ENCODE measurements around the gene NUDT8.
A peak's percentile ranks its signal among the peaks of the same experiment; 100 is the strongest.
"Not testable (repeated sequence)": the region's sequence is repeated elsewhere in the genome, so short reads cannot be mapped to it uniquely, and the experiment has no call there.

Gene NUDT8

DNA sequence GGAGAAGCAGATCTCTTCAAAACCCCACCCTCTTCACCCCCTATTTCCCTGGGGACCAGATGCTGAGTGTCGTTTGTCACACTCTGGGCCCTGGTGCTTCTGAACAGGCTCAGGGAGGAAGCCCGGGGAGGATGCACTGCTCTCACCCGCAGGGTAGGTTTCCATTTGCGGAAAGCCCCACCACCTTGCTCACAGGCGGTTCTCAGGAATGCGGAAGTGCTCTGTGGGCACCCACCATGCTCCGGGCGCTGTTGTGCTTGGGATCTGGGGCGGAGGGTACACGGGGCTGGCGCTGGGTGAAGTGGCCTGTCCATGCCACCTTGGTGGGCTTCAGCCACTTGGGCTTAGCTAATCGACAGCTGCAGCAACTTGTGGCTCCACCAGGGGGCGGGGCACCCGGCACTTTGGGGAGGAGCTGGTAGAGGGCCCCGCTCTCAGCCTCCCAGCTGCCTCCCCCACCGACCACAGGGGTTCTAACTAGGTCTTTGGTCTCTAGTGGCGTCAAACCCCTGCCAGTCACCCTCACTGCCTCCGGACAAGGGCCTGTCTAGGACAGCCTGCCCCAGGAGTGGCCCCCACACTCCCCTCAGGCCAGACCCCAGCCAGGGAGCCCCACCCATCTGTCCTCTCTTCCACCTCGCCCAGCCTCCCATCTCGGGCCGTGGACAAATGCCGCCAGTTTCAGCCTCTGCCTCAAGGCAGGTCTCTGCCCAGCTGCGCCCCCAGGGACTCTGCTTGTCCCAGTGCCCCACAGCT, 15.6 kb downstream of the NUDT8 start:
- DNase-seq: peak in 11 of 56 donors; percentile 10 to 54 (median 24)

DNA sequence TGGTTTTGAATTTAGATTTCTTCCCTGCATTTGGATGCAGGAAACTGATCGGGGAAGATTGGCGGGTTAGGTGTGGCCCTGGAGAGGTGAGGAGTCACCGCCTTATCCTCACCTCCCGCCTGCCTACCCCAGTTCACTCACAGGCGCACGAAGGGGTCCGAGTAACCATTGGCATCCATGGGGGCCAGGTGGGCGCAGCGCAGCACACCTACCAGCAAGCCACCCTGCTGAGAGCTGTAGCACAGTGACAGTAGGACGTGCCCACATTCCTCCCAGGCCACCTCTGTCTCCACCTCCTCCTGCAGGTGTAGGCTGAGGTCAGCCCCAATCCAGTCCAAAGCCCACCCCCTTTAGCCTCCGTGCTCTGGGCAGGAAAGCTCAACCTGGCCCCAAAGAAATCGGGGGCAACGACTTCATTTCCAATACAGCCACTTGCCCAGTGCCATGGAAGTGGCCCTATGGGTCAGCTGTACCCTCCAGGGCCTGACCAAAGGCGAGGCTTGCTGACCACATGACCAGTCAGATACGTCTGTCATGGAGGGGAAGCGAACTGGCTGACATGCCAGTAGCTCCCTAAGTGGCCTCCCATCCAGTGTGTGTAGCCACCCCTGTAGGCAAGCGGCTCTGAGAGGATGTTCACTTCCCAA, 16.3 kb downstream of the NUDT8 start:
- no peak for DNase-seq

DNA sequence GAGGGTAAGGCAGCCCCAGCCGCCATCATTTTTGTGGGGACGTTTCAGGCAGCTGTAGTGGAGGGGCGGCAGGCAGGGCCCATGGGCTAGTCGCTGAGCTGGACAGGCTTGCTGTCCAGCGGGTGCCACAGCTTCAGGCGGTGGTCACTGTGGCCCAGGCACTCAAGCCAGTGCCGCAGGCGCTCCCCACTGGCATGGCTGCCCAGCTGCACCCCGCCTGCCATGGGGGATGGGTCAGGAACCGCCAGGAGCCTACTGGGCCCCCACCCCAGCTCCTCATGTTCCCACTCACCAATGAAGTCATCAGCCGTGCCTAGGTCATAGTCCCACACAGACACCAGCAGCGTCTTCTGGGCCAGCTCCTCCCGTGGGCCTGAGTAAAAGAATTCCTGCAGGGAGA, 17.0 kb downstream of the NUDT8 start:
- no peak for DNase-seq

DNA sequence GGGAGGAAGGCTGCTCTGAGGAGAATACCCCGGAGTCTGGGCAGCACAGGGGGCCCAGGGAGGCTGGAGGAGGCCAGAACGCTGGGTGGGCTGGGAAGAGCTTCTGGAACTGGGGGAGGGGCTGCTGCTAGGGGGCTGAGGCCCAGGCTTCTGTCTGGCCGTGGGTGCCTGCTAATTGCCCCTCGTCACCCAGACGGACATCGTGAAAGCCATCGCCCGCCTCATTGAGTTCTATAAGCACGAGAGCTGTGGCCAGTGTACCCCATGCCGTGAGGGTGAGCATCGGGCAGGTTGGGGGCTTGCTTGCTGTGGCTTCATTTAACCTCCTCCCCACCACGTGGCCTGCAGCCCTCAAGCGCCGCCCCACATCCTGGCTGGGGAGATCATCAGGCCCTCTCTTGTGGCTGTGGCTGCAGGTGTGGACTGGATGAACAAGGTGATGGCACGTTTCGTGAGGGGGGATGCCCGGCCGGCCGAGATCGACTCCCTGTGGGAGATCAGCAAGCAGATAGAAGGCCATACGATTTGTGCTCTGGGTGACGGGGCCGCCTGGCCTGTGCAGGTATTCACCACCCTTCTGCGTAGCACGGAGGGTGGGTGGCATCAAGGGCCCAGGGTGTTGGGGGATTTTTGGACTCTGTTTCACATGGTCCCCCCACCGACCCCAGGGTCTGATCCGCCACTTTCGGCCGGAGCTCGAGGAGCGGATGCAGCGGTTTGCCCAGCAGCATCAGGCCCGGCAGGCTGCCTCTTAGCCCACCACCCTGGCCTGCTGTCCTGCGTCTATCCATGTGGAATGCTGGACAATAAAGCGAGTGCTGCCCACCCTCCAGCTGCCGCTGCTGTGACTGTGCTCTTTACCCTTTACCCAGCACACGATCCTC, 17.8 kb downstream of the NUDT8 start:
- DNase-seq: no peak

DNA sequence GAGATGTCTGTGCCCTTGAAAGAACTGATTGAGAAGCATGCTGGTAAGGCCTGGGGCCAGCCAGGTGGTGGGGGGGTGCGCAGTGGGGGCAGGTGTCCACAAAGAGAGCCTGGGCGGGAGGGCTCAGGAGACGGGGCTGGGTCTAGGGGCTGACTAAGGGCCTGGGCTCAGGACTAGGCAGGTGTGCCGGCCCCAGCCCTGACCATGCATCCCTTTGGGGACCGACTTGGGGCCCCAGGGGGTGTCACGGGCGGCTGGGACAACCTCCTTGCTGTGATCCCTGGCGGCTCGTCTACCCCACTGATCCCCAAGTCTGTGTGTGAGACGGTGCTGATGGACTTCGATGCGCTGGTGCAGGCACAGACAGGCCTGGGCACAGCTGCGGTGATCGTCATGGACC, 18.6 kb downstream of the NUDT8 start:
- DNase-seq: no peak

DNA sequence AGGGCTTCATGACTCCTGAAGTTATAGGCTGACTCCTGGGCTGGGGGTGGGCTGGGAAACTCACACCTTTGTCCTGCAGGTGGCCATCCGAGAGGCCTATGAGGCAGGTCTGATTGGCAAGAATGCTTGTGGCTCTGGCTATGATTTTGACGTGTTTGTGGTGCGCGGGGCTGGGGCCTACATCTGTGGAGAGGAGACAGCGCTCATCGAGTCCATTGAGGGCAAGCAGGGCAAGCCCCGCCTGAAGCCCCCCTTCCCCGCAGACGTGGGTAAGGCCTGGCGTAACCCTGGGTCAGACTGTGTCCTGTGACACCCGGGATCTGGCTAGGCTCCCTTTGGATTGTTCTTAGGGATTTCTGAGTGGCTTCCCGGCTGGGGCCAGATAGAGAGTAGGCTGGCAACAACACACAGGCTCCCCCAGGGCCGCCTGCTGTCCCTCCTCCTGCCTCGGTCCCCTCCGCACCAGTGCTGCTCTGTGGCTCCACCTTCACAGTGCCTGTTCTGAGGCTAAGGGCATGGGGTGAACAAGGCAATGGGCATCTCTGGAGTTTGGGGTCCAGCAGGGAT, 19.4 kb downstream of the NUDT8 start:
- DNase-seq: no peak

DNA sequence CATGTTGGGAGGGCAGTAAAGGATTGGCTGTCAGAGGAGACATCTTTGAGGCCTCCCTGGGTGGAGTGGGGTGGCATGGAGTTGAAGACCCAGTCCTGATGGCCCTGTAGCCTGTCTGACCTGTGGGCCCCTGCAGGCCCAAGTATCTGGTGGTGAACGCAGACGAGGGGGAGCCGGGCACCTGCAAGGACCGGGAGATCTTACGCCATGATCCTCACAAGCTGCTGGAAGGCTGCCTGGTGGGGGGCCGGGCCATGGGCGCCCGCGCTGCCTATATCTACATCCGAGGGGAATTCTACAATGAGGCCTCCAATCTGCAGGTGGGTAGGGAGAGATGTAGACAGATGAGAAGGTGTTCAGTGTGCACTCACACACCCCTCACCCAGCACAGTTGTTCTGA, 20.4 kb downstream of the NUDT8 start:
- no peak for DNase-seq

DNA sequence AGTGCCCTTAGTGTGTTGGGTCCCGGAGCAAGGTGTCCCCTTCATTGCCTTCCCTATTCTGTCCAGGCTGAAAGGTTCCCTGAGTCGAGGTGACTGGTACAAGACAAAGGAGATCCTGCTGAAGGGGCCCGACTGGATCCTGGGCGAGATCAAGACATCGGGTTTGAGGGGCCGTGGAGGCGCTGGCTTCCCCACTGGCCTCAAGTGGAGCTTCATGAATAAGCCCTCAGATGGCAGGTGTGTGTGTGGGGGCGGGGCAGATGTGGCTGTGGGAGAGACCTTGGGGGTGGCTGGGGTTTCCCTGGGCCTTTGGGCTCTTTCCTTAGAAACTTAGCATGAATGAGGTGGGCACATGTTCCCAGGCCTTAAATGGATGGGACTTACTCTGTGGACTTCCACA, 21.3 kb downstream of the NUDT8 start:
- no peak for DNase-seq

DNA sequence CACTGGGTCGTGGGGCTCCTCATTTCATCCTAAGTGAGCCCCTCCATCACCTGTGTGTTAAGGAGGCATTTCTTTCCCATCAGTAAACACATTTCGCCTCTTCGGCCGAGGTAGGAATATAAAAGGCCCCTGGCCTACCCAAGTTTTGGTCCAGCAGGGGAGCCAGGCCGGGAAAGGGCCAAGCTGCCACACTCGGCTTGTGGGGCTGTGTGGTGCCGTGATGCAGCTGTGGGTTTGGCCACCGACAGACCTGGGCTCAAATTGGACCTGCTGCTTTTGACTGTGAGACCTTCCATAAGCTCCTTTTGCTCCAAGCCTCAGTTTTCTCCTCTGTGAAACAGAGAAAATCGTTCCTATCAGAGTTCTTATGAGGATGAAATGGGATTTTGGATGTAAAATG, 22.2 kb downstream of the NUDT8 start:
- no peak for DNase-seq

DNA sequence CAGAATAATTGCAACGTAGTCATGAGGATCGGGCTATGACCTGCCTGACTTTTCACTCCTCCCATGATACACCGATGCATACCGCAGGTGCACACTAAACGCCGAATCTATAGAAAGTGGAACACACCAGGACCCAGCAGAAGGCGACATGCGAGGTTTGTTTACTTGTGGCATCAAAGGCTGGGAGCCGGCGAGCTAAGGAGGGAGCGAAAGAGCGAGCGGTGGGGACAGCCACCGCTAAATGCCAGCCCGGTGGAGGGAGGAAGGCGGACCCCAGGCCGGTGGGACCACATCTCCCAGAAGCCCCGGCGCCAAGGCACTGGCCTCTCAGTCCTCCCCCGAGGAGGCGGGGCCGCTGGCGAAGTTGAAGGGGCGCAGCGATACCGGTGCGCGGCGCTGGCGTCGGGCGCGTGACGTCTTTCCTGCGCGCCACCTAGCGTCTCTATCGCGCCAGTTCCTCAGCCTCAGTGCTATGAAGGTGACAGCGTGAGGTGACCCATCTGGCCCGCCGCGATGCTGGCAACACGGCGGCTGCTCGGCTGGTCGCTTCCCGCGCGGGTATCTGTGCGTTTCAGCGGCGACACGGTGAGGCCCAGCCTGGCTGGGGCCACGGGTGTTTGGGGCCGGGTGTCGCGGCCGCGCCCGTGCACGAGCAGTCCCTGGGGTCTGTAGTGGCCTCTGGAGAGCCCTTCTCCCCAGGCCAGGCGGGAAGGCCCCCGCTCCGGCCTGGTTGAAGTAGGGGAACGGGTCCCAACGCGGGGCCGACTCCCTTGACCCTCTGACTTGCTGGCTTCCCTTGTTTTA, 23.0 kb downstream of the NUDT8 start, which contains the start of gene NDUFV1:
Gene NDUFV1, plus strand, starts transcription at position 445 of the 804 bp plus-strand sequence. Its CDS starts 69 bp downstream, at position 514.
- peak; percentile 70 to 98 (median 92) for DNase-seq

DNA sequence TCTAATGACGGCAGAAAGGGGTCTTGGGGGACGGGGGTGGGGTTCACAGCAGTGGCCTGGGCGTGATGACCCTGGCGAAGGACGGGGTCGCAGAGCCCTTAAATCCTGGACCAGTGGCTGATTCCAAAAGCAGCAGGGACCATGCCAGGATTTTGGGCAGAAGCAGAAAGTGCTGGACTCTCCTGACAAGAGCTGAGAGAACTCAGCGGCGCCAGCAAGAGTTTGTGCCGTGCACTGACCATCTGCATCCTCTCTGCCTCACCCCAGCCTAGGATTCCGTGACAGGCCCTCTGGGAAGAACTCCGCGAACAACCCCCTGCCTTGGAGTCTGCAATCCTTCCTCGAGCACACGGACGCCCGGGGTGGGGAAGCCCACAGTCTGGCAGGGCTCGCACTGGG, 23.6 kb downstream of the NUDT8 start:
- no peak for DNase-seq

DNA sequence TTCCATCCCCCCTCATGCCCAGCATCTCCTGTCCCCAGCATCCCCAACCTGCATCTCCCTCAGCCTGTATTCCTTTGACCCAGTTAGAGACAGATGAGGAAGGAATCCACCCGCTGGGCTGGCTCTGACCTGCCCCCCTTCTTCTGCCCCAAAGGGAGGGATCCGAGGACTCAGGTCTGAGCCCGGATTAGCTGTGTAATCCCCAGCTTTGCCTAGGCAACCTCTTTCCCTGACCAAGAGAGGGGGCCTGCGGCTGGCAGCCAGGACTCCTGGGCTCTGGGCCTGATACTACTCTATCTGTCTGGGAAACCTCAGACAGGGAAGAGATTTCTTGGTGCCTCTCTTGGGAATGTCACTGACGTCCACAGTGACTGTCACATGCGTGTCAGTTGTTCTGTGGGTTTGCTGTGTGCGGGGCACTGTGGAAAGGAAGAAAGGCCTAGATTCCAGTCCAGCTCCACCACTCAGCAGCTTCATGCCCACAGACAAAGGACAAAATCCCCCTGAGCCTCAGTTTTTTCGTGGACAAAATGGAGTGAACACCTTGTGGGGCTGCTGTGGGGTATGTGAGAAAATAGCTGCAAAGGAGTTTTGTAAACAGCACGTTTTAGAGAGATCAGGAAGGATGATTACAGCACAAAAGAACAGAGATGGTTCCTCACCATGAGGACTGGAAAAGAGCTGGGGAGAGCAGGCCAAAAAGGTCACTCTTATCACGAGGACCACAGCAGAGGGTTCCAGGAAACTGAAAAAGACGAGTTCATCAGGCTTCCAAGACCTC, 24.3 kb downstream of the NUDT8 start:
- peak in 3 of 56 donors; percentile 7 to 25 (median 19) for DNase-seq

DNA sequence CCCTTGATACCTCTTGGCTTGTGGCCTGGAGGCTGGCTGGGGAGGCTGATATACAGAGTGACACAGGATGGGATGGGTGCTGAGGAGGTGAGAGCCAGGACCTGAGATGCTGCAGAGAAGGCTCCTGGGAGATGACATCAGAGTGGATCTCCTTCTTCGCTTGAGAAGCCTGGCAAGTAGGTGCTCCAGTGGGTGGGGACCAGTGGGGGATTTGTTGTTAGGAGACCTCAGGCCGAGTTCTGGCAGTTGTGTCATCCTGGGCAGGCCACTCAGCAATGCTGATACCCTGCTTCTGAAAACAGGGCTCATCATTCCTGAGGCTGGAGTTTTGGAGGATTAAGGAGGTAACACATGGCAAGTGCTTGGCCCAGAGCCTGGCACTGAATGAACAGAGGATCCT, 24.9 kb downstream of the NUDT8 start:
- DNase-seq: no peak

DNA sequence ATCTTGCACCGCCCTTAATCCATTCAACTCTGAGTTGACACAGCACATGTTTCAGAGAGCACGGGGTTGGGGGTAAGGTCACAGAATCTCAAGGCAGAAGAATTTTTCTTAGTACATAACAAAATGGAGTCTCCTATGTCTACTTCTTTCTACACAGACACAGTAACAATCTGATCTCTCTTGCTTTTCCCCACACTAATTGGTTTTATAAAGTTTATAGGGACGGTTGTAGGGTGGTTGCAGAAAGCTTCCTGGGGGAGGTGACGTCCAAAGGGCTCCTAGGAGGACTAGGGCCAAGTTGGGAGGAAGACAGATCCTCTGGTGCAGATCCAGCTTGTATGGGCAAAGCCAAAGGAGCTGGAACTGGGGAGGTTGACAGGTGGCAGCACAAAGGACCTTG, 25.6 kb downstream of the NUDT8 start:
- not testable (repeated sequence) for DNase-seq

DNA sequence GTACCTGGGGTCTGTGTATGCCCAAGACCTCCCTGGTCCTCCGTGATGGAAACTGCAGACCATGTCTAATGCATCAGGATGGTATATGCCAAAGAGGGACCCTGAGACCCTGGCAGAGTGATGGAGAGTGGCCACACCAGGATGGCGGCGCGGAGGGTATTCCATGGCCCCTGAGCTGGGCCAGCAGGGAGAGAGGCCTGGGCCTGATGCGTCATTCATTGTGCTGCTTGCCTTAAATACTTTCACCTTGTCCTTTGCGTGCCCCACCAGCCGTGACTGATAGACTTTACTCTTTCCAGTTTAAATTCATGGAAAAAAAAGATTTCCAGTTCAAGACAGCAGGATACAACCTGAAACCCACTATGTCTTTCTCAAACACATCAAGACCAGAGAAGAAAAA, 28.6 kb downstream of the NUDT8 start:
- no peak for DNase-seq

DNA sequence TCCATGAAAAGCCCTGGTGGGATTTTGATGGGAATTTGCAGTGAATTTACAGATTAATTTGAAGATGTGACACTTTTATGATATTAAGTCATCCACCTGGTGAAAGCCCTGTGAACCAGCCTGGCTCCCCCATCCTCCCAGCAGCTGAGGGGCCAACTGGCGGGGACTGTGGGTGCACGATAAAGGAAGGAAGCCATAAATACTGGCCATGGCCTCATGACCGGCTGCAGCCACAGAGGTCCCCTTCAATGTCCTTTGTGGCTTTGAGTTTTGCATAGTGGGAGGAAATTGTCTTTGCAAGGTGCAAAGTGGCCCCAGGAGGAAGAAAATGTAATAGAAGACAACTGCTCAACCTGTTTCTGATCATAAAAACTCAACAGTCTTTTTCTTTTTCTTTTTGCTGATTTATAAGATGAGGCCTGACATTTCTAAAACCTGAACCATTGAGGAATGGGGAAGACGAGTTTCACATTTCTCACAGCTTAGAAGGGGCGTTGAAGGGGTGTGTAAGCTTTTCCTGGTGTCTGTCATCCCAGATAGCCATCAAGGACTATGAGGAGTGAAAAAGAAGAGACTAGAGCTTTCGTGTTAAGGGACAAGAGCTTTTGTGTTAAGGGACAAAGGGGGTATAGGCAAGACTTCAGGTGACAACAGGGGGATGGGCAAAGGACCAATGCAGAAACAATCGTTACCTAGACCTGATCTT, 29.3 kb downstream of the NUDT8 start:
- no peak for DNase-seq

DNA sequence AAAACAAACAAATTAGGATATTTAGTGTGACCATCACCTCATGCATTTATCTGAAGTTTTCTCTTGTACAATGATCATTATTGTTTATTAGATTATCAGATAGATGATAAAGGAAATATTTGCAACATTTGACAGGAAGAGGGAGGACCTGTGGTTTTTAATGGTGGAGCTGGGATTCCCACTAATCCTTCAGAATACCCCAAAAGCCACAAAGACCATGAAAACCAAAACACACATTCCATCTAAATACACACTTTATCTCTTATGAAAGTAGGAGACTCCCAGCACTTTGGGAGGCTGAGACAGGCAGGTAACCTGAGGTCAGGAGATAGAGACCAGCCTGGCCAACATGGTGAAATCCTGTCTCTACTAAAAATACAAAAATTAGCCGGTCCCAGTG, 30.6 kb downstream of the NUDT8 start:
- no peak for DNase-seq

DNA sequence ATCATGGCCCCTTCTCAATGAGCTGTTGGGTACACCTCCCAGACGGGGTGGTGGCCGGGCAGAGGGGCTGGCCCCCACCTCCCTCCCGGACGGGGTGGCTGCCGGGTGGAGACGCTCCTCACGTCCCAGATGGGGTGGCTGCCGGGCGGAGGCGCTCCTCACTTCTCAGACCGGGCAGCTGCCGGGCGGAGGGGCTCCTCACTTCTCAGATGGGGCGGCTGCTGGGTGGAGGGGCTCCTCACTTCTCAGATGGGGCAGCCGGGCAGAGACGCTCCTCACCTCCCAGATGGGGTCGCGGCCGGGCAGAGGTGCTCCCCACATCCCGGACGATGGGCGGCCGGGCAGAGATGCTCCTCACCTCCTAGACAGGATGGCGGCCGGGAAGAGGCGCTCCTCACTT, 31.8 kb downstream of the NUDT8 start:
- DNase-seq: not testable (repeated sequence)

DNA sequence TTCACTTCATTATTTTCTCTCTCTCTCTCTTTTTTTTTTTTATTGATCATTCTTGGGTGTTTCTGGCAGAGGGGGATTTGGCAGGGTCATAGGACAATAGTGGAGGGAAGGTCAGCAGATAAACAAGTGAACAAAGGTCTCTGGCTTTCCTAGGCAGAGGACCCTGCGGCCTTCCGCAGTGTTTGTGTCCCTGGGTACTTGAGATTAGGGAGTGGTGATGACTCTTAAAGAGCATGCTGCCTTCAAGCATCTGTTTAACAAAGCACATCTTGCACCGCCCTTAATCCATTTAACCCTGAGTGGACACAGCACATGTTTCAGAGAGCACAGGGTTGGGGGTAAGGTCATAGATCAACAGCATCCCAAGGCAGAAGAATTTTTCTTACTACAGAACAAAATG, 32.3 kb downstream of the NUDT8 start:
- DNase-seq: not testable (repeated sequence)

Data from nucleus accumbens (tissue), 56 donors.